OCI-LY1 (cell line): ENCODE results near the gene IGFBPL1.

Source experiments
- EZH2 ChIP-seq: fragments of 200-600 bp; sonication (generic), shearing (Covaris generic); IDR thresholded peaks from 2 replicates; pipeline ENCODE4 v1.8.0; 2017; ENCODE audit warnings: borderline replicate concordance, mixed run types, mild to moderate bottlenecking, antibody characterized with exemption, low read length, moderate library complexity, mixed read lengths
- TF ChIP-seq, protein P1 (sequence below): fragments of 200-600 bp; sonication (generic), shearing (Covaris generic); IDR thresholded peaks from 2 replicates; pipeline ENCODE4 v1.5.1; 2017; ENCODE audit warnings: mild to moderate bottlenecking, antibody characterized with exemption, low read length, moderate library complexity, mixed read lengths

DNA sequence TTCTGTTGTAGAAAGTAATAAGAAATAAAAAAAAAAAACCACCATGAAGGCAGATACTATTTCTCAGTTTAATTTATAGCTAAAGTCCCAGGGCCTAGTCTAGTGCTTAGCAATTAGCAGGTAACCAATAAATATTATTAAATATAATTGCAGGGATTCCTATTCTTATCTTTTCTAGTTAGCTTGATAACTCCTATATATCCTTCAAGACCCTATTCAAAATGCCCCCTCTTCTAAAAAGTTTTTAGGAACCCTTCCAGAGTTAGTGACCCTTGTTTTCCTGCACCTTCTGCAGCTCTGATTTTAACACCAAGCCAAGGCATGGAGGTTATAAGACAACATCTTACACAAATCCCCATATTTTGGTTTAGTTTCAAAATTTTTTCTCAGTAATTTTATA is 56.4 kb downstream of the IGFBPL1 start:
- TF ChIP-seq, protein P1, sequence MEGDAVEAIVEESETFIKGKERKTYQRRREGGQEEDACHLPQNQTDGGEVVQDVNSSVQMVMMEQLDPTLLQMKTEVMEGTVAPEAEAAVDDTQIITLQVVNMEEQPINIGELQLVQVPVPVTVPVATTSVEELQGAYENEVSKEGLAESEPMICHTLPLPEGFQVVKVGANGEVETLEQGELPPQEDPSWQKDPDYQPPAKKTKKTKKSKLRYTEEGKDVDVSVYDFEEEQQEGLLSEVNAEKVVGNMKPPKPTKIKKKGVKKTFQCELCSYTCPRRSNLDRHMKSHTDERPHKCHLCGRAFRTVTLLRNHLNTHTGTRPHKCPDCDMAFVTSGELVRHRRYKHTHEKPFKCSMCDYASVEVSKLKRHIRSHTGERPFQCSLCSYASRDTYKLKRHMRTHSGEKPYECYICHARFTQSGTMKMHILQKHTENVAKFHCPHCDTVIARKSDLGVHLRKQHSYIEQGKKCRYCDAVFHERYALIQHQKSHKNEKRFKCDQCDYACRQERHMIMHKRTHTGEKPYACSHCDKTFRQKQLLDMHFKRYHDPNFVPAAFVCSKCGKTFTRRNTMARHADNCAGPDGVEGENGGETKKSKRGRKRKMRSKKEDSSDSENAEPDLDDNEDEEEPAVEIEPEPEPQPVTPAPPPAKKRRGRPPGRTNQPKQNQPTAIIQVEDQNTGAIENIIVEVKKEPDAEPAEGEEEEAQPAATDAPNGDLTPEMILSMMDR: no peak
- no peak for TF ChIP-seq EZH2
